ENCODE data around the gene PLXNA4.

GRCh38 chr7:132191418-132191817 lies 384.9 kb downstream of the PLXNA4 start:
- TF ChIP-seq POLR2AphosphoS5 (IDR thresholded peaks at IDR 0.05; ENCODE audit: low read depth, low read length) (no peak), PAX5 (IDR thresholded peaks at IDR 0.05; ENCODE audit: insufficient read depth, low read length, severe bottlenecking) (no peak)
